Stimulated activated effector memory CD8-positive, alpha-beta T cell treated with anti-CD3 and anti-CD28 coated beads, Interleukin-12 subunit alpha, Interleukin-12 subunit beta, amount 100 ng/mL, for 72 hours (primary cell): ENCODE measurements around the gene MARK2.
"Not testable (repeated sequence)": the region's sequence is repeated elsewhere in the genome, so short reads cannot be mapped to it uniquely, and the experiment has no call there.

Experiments used
- ATAC-seq: fragments of 150-1000 bp; cut with Tn5 transposase; 2 replicates; pipeline ENCODE4 v1.10.0; 2021
- DNase-seq, 2 donors: peaks; one replicate each; pipeline ENCODE4 v3.0.0; 2021 to 2022; ENCODE audit warnings: low spot score in 2 of 2
- H3K27ac Mint-ChIP-seq: one replicate; pipeline ENCODE4 v1.8.0; 2022; ENCODE audit warnings: mild to moderate bottlenecking, mixed read lengths
- H3K36me3 Mint-ChIP-seq: one replicate; pipeline ENCODE4 v1.8.0; 2022; ENCODE audit warnings: mild to moderate bottlenecking, mixed read lengths
- H3K4me1 Mint-ChIP-seq: one replicate; pipeline ENCODE4 v1.8.0; 2022; ENCODE audit warnings: mixed read lengths
- H3K4me3 Mint-ChIP-seq: one replicate; pipeline ENCODE4 v1.8.0; 2022; ENCODE audit warnings: mild to moderate bottlenecking, mixed read lengths
- H3K9me3 Mint-ChIP-seq: one replicate; pipeline ENCODE4 v1.8.0; 2022; ENCODE audit warnings: mixed read lengths

The MARK2 gene

GRCh38 chr11:63838678-63839507, at the start of gene MARK2:
MARK2 (plus strand) TSS chr11:63839110; CDS start chr11:63839507, 397 bp downstream.
- peaks cover 55% of the 10 kb centered on the region for H3K4me1 Mint-ChIP-seq
- peak; percentile 89 for ATAC-seq
- peak within 1 kb of the TSS; percentile 97 for H3K4me3 Mint-ChIP-seq
- H3K9me3 Mint-ChIP-seq = no peaks in the 10 kb centered on the region
- peak; percentile 100 for DNase-seq
- H3K36me3 Mint-ChIP-seq = peaks cover 23% of the 10 kb centered on the region
- peak within 1 kb of the TSS; percentile 98 for H3K27ac Mint-ChIP-seq

GRCh38 chr11:63791495-63792167, 47.3 kb upstream of the MARK2 start:
- Mint-ChIP-seq H3K9me3 (peaks cover 8% of the 10 kb centered on the region), H3K4me3 (no peak overlapping the region), H3K4me1 (no peaks in the 10 kb centered on the region), H3K36me3 (no peaks in the 10 kb centered on the region), H3K27ac (no peak overlapping the region)
- ATAC-seq (no peak), DNase-seq (no peak)

GRCh38 chr11:63793161-63793560, 45.7 kb upstream of the MARK2 start:
- ATAC-seq = no peak
- no peaks in the 10 kb centered on the region for H3K36me3 Mint-ChIP-seq
- no peak overlapping the region for H3K27ac Mint-ChIP-seq
- H3K4me3 Mint-ChIP-seq = no peak overlapping the region
- DNase-seq = no peak
- H3K4me1 Mint-ChIP-seq = no peaks in the 10 kb centered on the region
- peaks cover 8% of the 10 kb centered on the region for H3K9me3 Mint-ChIP-seq

- H3K27ac Mint-ChIP-seq = no peak overlapping the region
- no peak for ATAC-seq
These were observed 43.8 kb upstream of the MARK2 start for GRCh38 chr11:63795066-63795465.

GRCh38 chr11:63800921-63801320, 38.0 kb upstream of the MARK2 start:
- DNase-seq (no peak), ATAC-seq (no peak)
- H3K27ac Mint-ChIP-seq = no peak overlapping the region
- H3K36me3 Mint-ChIP-seq = no peaks in the 10 kb centered on the region
- no peaks in the 10 kb centered on the region for H3K9me3 Mint-ChIP-seq
- no peak overlapping the region for H3K4me3 Mint-ChIP-seq
- no peaks in the 10 kb centered on the region for H3K4me1 Mint-ChIP-seq

More at GRCh38 chr11:63795066-63795465, 43.8 kb upstream of the MARK2 start:
- no peak for DNase-seq
- H3K9me3 Mint-ChIP-seq = peaks cover 8% of the 10 kb centered on the region
- H3K4me3 Mint-ChIP-seq = no peak overlapping the region
- no peaks in the 10 kb centered on the region for H3K36me3 Mint-ChIP-seq
- H3K4me1 Mint-ChIP-seq = no peaks in the 10 kb centered on the region

- ATAC-seq = no peak
These were observed 36.1 kb upstream of the MARK2 start for GRCh38 chr11:63802637-63803414.

GRCh38 chr11:63804259-63804658, 34.7 kb upstream of the MARK2 start:
- H3K4me3 Mint-ChIP-seq = no peak overlapping the region
- H3K36me3 Mint-ChIP-seq = no peaks in the 10 kb centered on the region
- no peak overlapping the region for H3K27ac Mint-ChIP-seq
- no peak for ATAC-seq
- H3K9me3 Mint-ChIP-seq = no peaks in the 10 kb centered on the region
- H3K4me1 Mint-ChIP-seq = no peaks in the 10 kb centered on the region
- DNase-seq = no peak

More at GRCh38 chr11:63802637-63803414, 36.1 kb upstream of the MARK2 start:
- Mint-ChIP-seq H3K4me1 (no peaks in the 10 kb centered on the region), H3K4me3 (no peak overlapping the region), H3K9me3 (no peaks in the 10 kb centered on the region), H3K36me3 (no peaks in the 10 kb centered on the region), H3K27ac (no peak overlapping the region)
- no peak for DNase-seq

- Mint-ChIP-seq H3K4me1 (no peaks in the 10 kb centered on the region), H3K36me3 (no peaks in the 10 kb centered on the region), H3K4me3 (no peak overlapping the region), H3K27ac (no peak overlapping the region), H3K9me3 (no peaks in the 10 kb centered on the region)
- ATAC-seq (no peak), DNase-seq (no peak)
These were observed 33.0 kb upstream of the MARK2 start for GRCh38 chr11:63805844-63806415.

GRCh38 chr11:63810383-63810782, 28.5 kb upstream of the MARK2 start:
- not testable (repeated sequence) for H3K27ac Mint-ChIP-seq, ATAC-seq, H3K4me3 Mint-ChIP-seq, H3K36me3 Mint-ChIP-seq, DNase-seq, H3K9me3 Mint-ChIP-seq
- H3K4me1 Mint-ChIP-seq = peaks cover 12% of the 10 kb centered on the region

GRCh38 chr11:63811522-63811921, 27.4 kb upstream of the MARK2 start:
- Mint-ChIP-seq H3K4me1 (peaks cover 24% of the 10 kb centered on the region), H3K27ac (no peak overlapping the region), H3K36me3 (peaks cover 19% of the 10 kb centered on the region), H3K9me3 (no peaks in the 10 kb centered on the region), H3K4me3 (peak overlapping the region; percentile 74)
- DNase-seq (no peak), ATAC-seq (no peak)

GRCh38 chr11:63813035-63813562, 25.8 kb upstream of the MARK2 start, which contains the start of gene SPINDOC:
SPINDOC (plus strand) TSS chr11:63813456; CDS start chr11:63813687, 231 bp downstream.
- ATAC-seq = peak; percentile 90
- peak; percentile 70 to 87 for DNase-seq
- Mint-ChIP-seq H3K27ac (peak within 1 kb of the TSS; percentile 34), H3K4me3 (peak within 1 kb of the TSS; percentile 74), H3K4me1 (peaks cover 32% of the 10 kb centered on the region), H3K9me3 (no peaks in the 10 kb centered on the region), H3K36me3 (peaks cover 31% of the 10 kb centered on the region)

GRCh38 chr11:63813563-63814382, 25.1 kb upstream of the MARK2 start:
- DNase-seq (peak; percentile 24 to 80), ATAC-seq (peak; percentile 62)
- H3K36me3 Mint-ChIP-seq = peaks cover 38% of the 10 kb centered on the region
- peaks cover 32% of the 10 kb centered on the region for H3K4me1 Mint-ChIP-seq
- no peaks in the 10 kb centered on the region for H3K9me3 Mint-ChIP-seq
- peak overlapping the region; percentile 34 for H3K27ac Mint-ChIP-seq
- H3K4me3 Mint-ChIP-seq = peak overlapping the region; percentile 74

- H3K4me3 Mint-ChIP-seq = peak overlapping the region; percentile 74
- no peak for DNase-seq
- H3K4me1 Mint-ChIP-seq = peaks cover 32% of the 10 kb centered on the region
- H3K9me3 Mint-ChIP-seq = no peaks in the 10 kb centered on the region
- no peak for ATAC-seq
- peaks cover 44% of the 10 kb centered on the region for H3K36me3 Mint-ChIP-seq
- peak overlapping the region; percentile 34 for H3K27ac Mint-ChIP-seq
These were observed 24.6 kb upstream of the MARK2 start for GRCh38 chr11:63814383-63814736.

GRCh38 chr11:63816166-63816565, 22.7 kb upstream of the MARK2 start:
- H3K27ac Mint-ChIP-seq = no peak overlapping the region

More at GRCh38 chr11:63816166-63816565, 22.7 kb upstream of the MARK2 start:
- DNase-seq (no peak), ATAC-seq (no peak)
- no peak overlapping the region for H3K4me3 Mint-ChIP-seq
- H3K36me3 Mint-ChIP-seq = peaks cover 62% of the 10 kb centered on the region
- H3K9me3 Mint-ChIP-seq = no peaks in the 10 kb centered on the region
- peaks cover 32% of the 10 kb centered on the region for H3K4me1 Mint-ChIP-seq
